Stomach (tissue), 9 donors: ENCODE results near the gene CNTD1. TPM values are rescaled to one million over a fixed set of nuclear protein-coding genes. Genes with fewer than 3 reads are reported as not detected.

ENCODE experiments used
- DNase-seq, 2 donors: peaks; one replicate each; pipeline versions ENCODE4 v3.0.0 to v3.0.0-alpha.2; 2013 to 2019
- H3K27ac ChIP-seq, 5 donors: fragments of 200-600 bp in 4 of 5; sonication (generic) in 4 of 5; one replicate each; pipeline ENCODE4 v1.5.1; 2013 to 2019; ENCODE audit warnings: mild to moderate bottlenecking in 1 of 5, moderate library complexity in 1 of 5
- H3K27me3 ChIP-seq, 3 donors: fragments of 200-600 bp; sonication (generic); one replicate each; pipeline ENCODE4 v1.5.1; 2017 to 2019; ENCODE audit warnings: mixed run types in 1 of 3
- H3K36me3 ChIP-seq, 4 donors: fragments of 200-600 bp; sonication (generic); 1 replicate in 3 of 4; 2 replicates in 1 of 4; pipeline ENCODE4 v1.5.1; 2016 to 2019
- H3K4me1 ChIP-seq, 4 donors: fragments of 200-600 bp; sonication (generic); one replicate each; pipeline ENCODE4 v1.5.1; 2016 to 2019
- H3K4me3 ChIP-seq, 4 donors: fragments of 200-600 bp; sonication (generic) in 3 of 4; one replicate each; pipeline ENCODE4 v1.5.1; 2016 to 2019; ENCODE audit warnings: mild to moderate bottlenecking in 1 of 4
- H3K9me3 ChIP-seq, 4 donors: fragments of 200-600 bp; sonication (generic); one replicate each; pipeline ENCODE4 v1.5.1; 2016 to 2019
- CTCF ChIP-seq, 7 experiments: fragments of 450-650 bp in 4 of 7; fragments of 200-600 bp in 3 of 7; sonication (generic) in 3 of 7; IDR thresholded peaks; one replicate each; pipeline ENCODE4 v1.5.1; 2016 to 2019; ENCODE audit warnings: antibody characterized with exemption in 7 of 7, control low read depth in 2 of 7, mild to moderate bottlenecking in 1 of 7
- EP300 ChIP-seq: sonication (generic); formaldehyde crosslinking; IDR thresholded peaks from one replicate; pipeline ENCODE4 v1.6.1; 2017; ENCODE audit warnings: antibody characterized with exemption
- POLR2A ChIP-seq, 4 donors: fragments of 450-650 bp; IDR thresholded peaks; one replicate each; pipeline ENCODE4 v1.6.1; 2016; ENCODE audit warnings: antibody characterized with exemption in 4 of 4, control low read depth in 2 of 4, mild to moderate bottlenecking in 1 of 4, moderate library complexity in 1 of 4
- POLR2AphosphoS5 ChIP-seq, 3 donors: sonication (generic); formaldehyde crosslinking; IDR thresholded peaks; one replicate each; pipeline ENCODE4 v1.6.1; 2016; ENCODE audit warnings: antibody characterized with exemption in 3 of 3
- WGBS, 5 donors: extraction: QIAGEN DNeasy Blood & Tissue Kit in 3 of 5; methylation state at CpG; one replicate each; pipeline versions ENCODE4 v1.1.5 to v1.1.7; 2013 to 2018; 5-methylcytosine and 5-hydroxymethylcytosine counted together
- intact Hi-C: fragments of 100-400 bp; cut with DNase I; formaldehyde crosslinking; loops from one replicate; pipeline ENCODE4 v1.15.1; 2023; ENCODE audit warnings: low total_unique reads
- polyA plus RNA-seq, 3 donors: library from polyadenylated mRNA; stranded (reverse); fragments of 200-250 nt; gene quantifications; one replicate each; pipeline ENCODE4 v1.2.3, GENCODE V29; 2013
- total RNA-seq, 5 donors: library from RNA; depleted of rRNA; stranded (reverse); fragments of >200 nt; gene quantifications; one replicate each; pipeline versions ENCODE4 v1.1.0 to v1.2.3, GENCODE V29; 2014 to 2016
- donor health status: healthy with polysubstance abuse.
- donor health status: Bipolar disorder and iron deficiency.
- donor health status: healthy.

Gene CNTD1
- total and polyA plus RNA-seq, 8 donors = 0.29 to 2.4 (median 1.3) TPM; not detected in 2

GRCh38 chr17:42779304-42779935, 19.2 kb upstream of the CNTD1 start:
- no peak for DNase-seq

GRCh38 chr17:42779936-42780850, 18.5 kb upstream of the CNTD1 start, which contains the start of gene WNK4:
WNK4 (plus strand) TSS chr17:42780610; CDS start chr17:42780699, 89 bp downstream.
- intact Hi-C loops = no loop called here
- H3K4me1 ChIP-seq = peaks cover 22 to 48% (median 29%) of the 10 kb centered on the region in 4 donors
- TF ChIP-seq CTCF (IDR thresholded peaks at IDR 0.05) (no peak), POLR2A (IDR thresholded peaks at IDR 0.05) (no peak), POLR2AphosphoS5 (IDR thresholded peaks at IDR 0.05) (no peak), EP300 (no peak)
- peaks cover 42 to 48% (median 44%) of the 10 kb centered on the region in 4 donors for H3K36me3 ChIP-seq
- 4 to 7% (median 6%) methylated on average over 42 to 65 of the region's 65 CpGs for WGBS, 5 donors
- peak; percentile 35 to 85 for DNase-seq
- peak within 1 kb of the TSS; percentile 41 to 61 (median 46) for H3K4me3 ChIP-seq
- H3K9me3 ChIP-seq = no peaks in the 10 kb centered on the region
- H3K27me3 ChIP-seq = peaks cover 4 to 55% (median 47%) of the 10 kb centered on the region in 3 donors
- peak within 1 kb of the TSS in 4 of 5 donors; percentile 20 to 72 (median 48) for H3K27ac ChIP-seq

More at GRCh38 chr17:42779304-42779935, 19.2 kb upstream of the CNTD1 start:
- TF ChIP-seq CTCF (IDR thresholded peaks at IDR 0.05) (no peak), POLR2A (IDR thresholded peaks at IDR 0.05) (no peak), EP300 (no peak)
- H3K36me3 ChIP-seq = peaks cover 46 to 50% (median 48%) of the 10 kb centered on the region in 4 donors
- peaks cover 22 to 45% (median 31%) of the 10 kb centered on the region in 4 donors for H3K4me1 ChIP-seq
- H3K9me3 ChIP-seq = no peaks in the 10 kb centered on the region
- 28 to 64% (median 54%) methylated on average over 3 of the region's 3 CpGs for WGBS, 5 donors
- H3K27ac ChIP-seq = peak overlapping the region in 2 of 5 donors; percentile 56 to 72
- intact Hi-C loops = no loop called here
- peaks cover 4 to 47% (median 39%) of the 10 kb centered on the region in 3 donors for H3K27me3 ChIP-seq
- no peak overlapping the region for H3K4me3 ChIP-seq

GRCh38 chr17:42780851-42781638, 17.6 kb upstream of the CNTD1 start:
- H3K4me1 ChIP-seq = peaks cover 22 to 50% (median 29%) of the 10 kb centered on the region in 4 donors
- intact Hi-C loops = no loop called here
- WGBS, 5 donors = 3 to 8% (median 4%) methylated on average over 21 to 39 of the region's 39 CpGs
- no peaks in the 10 kb centered on the region for H3K9me3 ChIP-seq
- no peak for DNase-seq
- TF ChIP-seq POLR2A (IDR thresholded peaks at IDR 0.05) = no peak
- peak overlapping the region in 3 of 5 donors; percentile 40 to 72 (median 56) for H3K27ac ChIP-seq
- H3K4me3 ChIP-seq = peak overlapping the region; percentile 41 to 61 (median 46)
- peaks cover 4 to 63% (median 51%) of the 10 kb centered on the region in 3 donors for H3K27me3 ChIP-seq
- peaks cover 35 to 39% (median 36%) of the 10 kb centered on the region in 4 donors for H3K36me3 ChIP-seq

GRCh38 chr17:42781639-42782165, 17.0 kb upstream of the CNTD1 start:
- H3K27me3 ChIP-seq = peaks cover 4 to 70% (median 56%) of the 10 kb centered on the region in 3 donors
- intact Hi-C loops = no loop called here
- peak overlapping the region in 3 of 5 donors; percentile 14 to 72 (median 21) for H3K27ac ChIP-seq
- WGBS, 5 donors = 19 to 54% (median 25%) methylated on average over 4 to 10 of the region's 10 CpGs
- H3K4me1 ChIP-seq = peaks cover 22 to 50% (median 29%) of the 10 kb centered on the region in 4 donors
- H3K9me3 ChIP-seq = no peaks in the 10 kb centered on the region
- peak overlapping the region; percentile 41 to 61 (median 46) for H3K4me3 ChIP-seq
- no peak for DNase-seq
- TF ChIP-seq CTCF (IDR thresholded peaks at IDR 0.05) (no peak), POLR2A (IDR thresholded peaks at IDR 0.05) (no peak)
- H3K36me3 ChIP-seq = peaks cover 28 to 33% (median 29%) of the 10 kb centered on the region in 4 donors
